Measurements from ENCODE around the gene GRB2. TPM values are rescaled to one million over a fixed set of nuclear protein-coding genes. Genes with fewer than 3 reads are reported as not detected.

GRB2 gene
- total and polyA plus RNA-seq, 2 donors from 2014 or later: 65.3 to 119 TPM

DNA sequence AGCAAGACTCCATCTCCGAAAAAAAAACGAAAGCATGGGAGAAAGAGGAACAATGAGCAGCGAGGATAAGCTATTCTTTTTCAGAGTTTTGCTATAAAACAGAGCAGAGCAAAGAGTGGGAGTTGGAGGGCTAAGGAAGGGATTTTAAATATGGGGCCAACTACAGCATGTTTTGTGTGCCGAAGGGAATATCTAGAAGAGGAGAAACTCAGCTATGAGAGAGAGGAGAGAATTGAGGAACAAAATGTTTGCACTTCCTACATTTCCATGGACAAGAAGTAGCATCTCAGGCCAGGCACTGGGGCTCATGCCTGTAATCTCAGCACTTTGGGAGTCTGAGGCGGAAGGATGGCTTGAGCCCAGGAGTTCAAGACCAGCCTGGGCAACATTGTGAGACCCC is 13.1 kb upstream of the GRB2 start:
- TF ChIP-seq, protein P1, sequence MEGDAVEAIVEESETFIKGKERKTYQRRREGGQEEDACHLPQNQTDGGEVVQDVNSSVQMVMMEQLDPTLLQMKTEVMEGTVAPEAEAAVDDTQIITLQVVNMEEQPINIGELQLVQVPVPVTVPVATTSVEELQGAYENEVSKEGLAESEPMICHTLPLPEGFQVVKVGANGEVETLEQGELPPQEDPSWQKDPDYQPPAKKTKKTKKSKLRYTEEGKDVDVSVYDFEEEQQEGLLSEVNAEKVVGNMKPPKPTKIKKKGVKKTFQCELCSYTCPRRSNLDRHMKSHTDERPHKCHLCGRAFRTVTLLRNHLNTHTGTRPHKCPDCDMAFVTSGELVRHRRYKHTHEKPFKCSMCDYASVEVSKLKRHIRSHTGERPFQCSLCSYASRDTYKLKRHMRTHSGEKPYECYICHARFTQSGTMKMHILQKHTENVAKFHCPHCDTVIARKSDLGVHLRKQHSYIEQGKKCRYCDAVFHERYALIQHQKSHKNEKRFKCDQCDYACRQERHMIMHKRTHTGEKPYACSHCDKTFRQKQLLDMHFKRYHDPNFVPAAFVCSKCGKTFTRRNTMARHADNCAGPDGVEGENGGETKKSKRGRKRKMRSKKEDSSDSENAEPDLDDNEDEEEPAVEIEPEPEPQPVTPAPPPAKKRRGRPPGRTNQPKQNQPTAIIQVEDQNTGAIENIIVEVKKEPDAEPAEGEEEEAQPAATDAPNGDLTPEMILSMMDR (IDR thresholded peaks at IDR 0.05; ENCODE audit: borderline replicate concordance, extremely low read depth, insufficient read depth): no peak
- no peaks in the 10 kb centered on the region for H3K4me1 ChIP-seq (ENCODE audit: control insufficient read depth in 2 of 3, insufficient read depth in 2 of 3, low read depth in 1 of 3, low read length in 3 of 3)
- H3K36me3 ChIP-seq (ENCODE audit: control insufficient read depth in 2 of 3, insufficient read depth in 3 of 3, low read length in 3 of 3): no peaks in the 10 kb centered on the region
- no peaks in the 10 kb centered on the region for H3K9me3 ChIP-seq (ENCODE audit: control insufficient read depth in 2 of 3, insufficient read depth in 1 of 3, low read length in 3 of 3)
- no peak overlapping the region for H3K27ac ChIP-seq (ENCODE audit: low read depth in 2 of 2, low read length in 2 of 2)
- no peaks in the 10 kb centered on the region for H3K27me3 ChIP-seq (ENCODE audit: control insufficient read depth, insufficient read depth, low read length)
- DNase-seq (no peak), FAIRE-seq (no peak)
- no peak overlapping the region for H3K9ac ChIP-seq (ENCODE audit: low read length in 3 of 3)
- H3K4me3 ChIP-seq (ENCODE audit: low read length in 3 of 3): no peak overlapping the region
- intact Hi-C loops (cut with DNase I): no loop called here

DNA sequence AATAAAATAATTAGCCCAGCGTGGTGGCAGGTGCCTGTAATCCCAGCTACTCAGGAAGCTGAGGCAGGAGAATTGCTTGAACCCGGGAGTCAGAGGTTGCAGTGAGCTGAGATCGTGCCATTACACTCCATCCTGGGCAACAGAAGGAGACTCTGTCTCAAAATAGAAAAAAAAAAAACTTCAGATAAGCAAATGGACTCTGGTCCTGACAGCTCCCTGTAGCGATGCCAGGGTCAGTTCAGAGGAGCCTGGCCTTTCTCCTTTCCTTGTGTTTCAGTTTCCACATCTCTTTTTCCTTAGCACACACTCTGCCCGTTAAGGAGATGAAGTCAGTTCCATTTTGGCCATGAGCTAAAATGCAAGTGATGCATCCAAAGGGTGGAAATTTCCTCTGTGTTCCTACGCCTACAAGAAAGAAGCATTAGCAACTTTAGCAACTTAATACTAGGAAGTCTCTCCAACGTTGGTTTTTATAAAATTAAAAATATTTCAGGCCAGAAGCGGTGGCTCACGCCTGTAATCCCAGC is 11.6 kb upstream of the GRB2 start:
- no peak overlapping the region for H3K9ac ChIP-seq (ENCODE audit: low read length in 3 of 3)
- H3K36me3 ChIP-seq (ENCODE audit: control insufficient read depth in 2 of 3, insufficient read depth in 3 of 3, low read length in 3 of 3): no peaks in the 10 kb centered on the region
- FAIRE-seq (no peak), DNase-seq (no peak)
- intact Hi-C loops (cut with DNase I): no loop called here
- TF ChIP-seq, protein P1 (IDR thresholded peaks at IDR 0.05; ENCODE audit: borderline replicate concordance, extremely low read depth, insufficient read depth): no peak
- no peaks in the 10 kb centered on the region for H3K9me3 ChIP-seq (ENCODE audit: control insufficient read depth in 2 of 3, insufficient read depth in 1 of 3, low read length in 3 of 3)
- H3K27ac ChIP-seq (ENCODE audit: low read depth in 2 of 2, low read length in 2 of 2): no peak overlapping the region
- no peaks in the 10 kb centered on the region for H3K27me3 ChIP-seq (ENCODE audit: control insufficient read depth, insufficient read depth, low read length)
- no peak overlapping the region for H3K4me3 ChIP-seq (ENCODE audit: low read length in 3 of 3)
- H3K4me1 ChIP-seq (ENCODE audit: control insufficient read depth in 2 of 3, insufficient read depth in 2 of 3, low read depth in 1 of 3, low read length in 3 of 3): peaks cover 0 to 3% (median 2%) of the 10 kb centered on the region in 3 donors

DNA sequence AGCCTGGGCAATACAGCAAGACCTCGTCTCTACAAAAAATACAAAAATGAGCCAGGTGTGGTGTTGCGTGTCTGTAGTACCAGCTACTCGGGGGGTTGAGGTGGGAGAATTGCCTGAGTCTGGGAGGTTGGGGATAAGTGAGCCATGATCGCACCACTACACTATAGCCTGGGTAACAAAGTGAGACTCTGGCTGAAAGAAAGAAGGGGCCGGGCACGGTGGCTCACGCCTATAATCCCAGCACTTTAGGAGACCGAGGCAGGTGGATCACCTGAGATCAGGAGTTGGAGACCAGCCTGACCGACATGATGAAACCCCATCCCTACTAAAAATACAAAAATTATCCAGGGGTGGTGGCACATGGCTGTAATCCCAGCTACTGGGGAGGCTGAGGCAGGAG is 10.5 kb upstream of the GRB2 start:
- TF ChIP-seq, protein P1 (IDR thresholded peaks at IDR 0.05; ENCODE audit: borderline replicate concordance, extremely low read depth, insufficient read depth): no peak
- DNase-seq (no peak), FAIRE-seq (no peak)
- no peaks in the 10 kb centered on the region for H3K9me3 ChIP-seq (ENCODE audit: control insufficient read depth in 2 of 3, insufficient read depth in 1 of 3, low read length in 3 of 3)
- no peak overlapping the region for H3K27ac ChIP-seq (ENCODE audit: low read depth in 2 of 2, low read length in 2 of 2)
- intact Hi-C loops (cut with DNase I): no loop called here
- no peaks in the 10 kb centered on the region for H3K27me3 ChIP-seq (ENCODE audit: control insufficient read depth, insufficient read depth, low read length)
- peaks cover 0 to 3% (median 2%) of the 10 kb centered on the region in 3 donors for H3K4me1 ChIP-seq (ENCODE audit: control insufficient read depth in 2 of 3, insufficient read depth in 2 of 3, low read depth in 1 of 3, low read length in 3 of 3)
- no peak overlapping the region for H3K4me3 ChIP-seq (ENCODE audit: low read length in 3 of 3)
- H3K9ac ChIP-seq (ENCODE audit: low read length in 3 of 3): no peak overlapping the region
- no peaks in the 10 kb centered on the region for H3K36me3 ChIP-seq (ENCODE audit: control insufficient read depth in 2 of 3, insufficient read depth in 3 of 3, low read length in 3 of 3)

GRCh38 chr17:75414488-75414887 is 9.0 kb upstream of the GRB2 start:
- Histone ChIP-seq H3K9me3 (ENCODE audit: control insufficient read depth in 2 of 3, insufficient read depth in 1 of 3, low read length in 3 of 3) (no peaks in the 10 kb centered on the region), H3K27ac (ENCODE audit: low read depth in 2 of 2, low read length in 2 of 2) (no peak overlapping the region), H3K4me1 (ENCODE audit: control insufficient read depth in 2 of 3, insufficient read depth in 2 of 3, low read depth in 1 of 3, low read length in 3 of 3) (peaks cover 0 to 3% (median 2%) of the 10 kb centered on the region in 3 donors), H3K9ac (ENCODE audit: low read length in 3 of 3) (no peak overlapping the region), H3K4me3 (ENCODE audit: low read length in 3 of 3) (no peak overlapping the region), H3K36me3 (ENCODE audit: control insufficient read depth in 2 of 3, insufficient read depth in 3 of 3, low read length in 3 of 3) (no peaks in the 10 kb centered on the region), H3K27me3 (ENCODE audit: control insufficient read depth, insufficient read depth, low read length) (no peaks in the 10 kb centered on the region)
- intact Hi-C loops (cut with DNase I): no loop called here
- TF ChIP-seq, protein P1 (IDR thresholded peaks at IDR 0.05; ENCODE audit: borderline replicate concordance, extremely low read depth, insufficient read depth): no peak
- no peak for FAIRE-seq
- no peak for DNase-seq

Measured in kidney (tissue), 14 donors.